Loucy (cell line): ENCODE data around the gene MN1.

Experiments
- CTCF ChIP-seq: fragments of 200-600 bp; sonication (generic); conservative IDR thresholded peaks from 2 replicates; pipeline ENCODE4 v1.5.1; 2014; ENCODE audit warnings: mild to moderate bottlenecking, antibody characterized with exemption, low read length
- EZH2phosphoT487 ChIP-seq: fragments of 200-600 bp; IDR thresholded peaks from 2 replicates; pipeline ENCODE4 v1.6.1; 2018; ENCODE audit warnings: antibody characterized with exemption, mild to moderate bottlenecking, moderate library complexity, borderline replicate concordance

- no peak; the same call in 1 of the 2 replicates for TF ChIP-seq CTCF
- no peak for TF ChIP-seq EZH2phosphoT487
Observed at GRCh38 chr22:27715106-27715505, 86.5 kb downstream of the MN1 start.
